Body of pancreas (tissue), 2 donors: ENCODE results near the gene NPIPB4. TPM values are rescaled to one million over a fixed set of nuclear protein-coding genes. Genes with fewer than 3 reads are reported as not detected.

ENCODE experiments used
- small RNA-seq: library from RNA; depleted of rRNA; stranded (forward); fragments of <200 nt; gene quantifications from one replicate; pipeline ENCODE3, GENCODE V24; 2016
- total RNA-seq, 2 donors: library from RNA; depleted of rRNA; stranded (reverse); fragments of >200 nt; gene quantifications; one replicate each; pipeline ENCODE4 v1.1.0, GENCODE V29; 2016

NPIPB4 gene
- total RNA-seq, 2 donors from 2014 or later, result 22.1 to 25.7 TPM

Small RNAs within 50 kb of the gene (small RNA-seq; reads per million reads assigned to genes)
- not detected for gene AC092375.3

Other genes starting within 250 kb of the NPIPB4 start
- gene IGSF6, start 205.1 kb downstream of the NPIPB4 start, total RNA-seq, result 1 to 10 TPM in 1 of 2 donors, not detected in 1; 1.3 TPM
- under 1 TPM in 1 of 2 donors, not detected in 1; 0.26 TPM for gene OTOA, start 193.8 kb downstream of the NPIPB4 start, total RNA-seq
- gene UQCRC2, start 95.6 kb upstream of the NPIPB4 start, total RNA-seq, result 100 to 1,000 TPM in 1 of 2 donors, 10 to 100 TPM in 1; 63.3 to 128 TPM
- gene PDZD9, start 143.4 kb upstream of the NPIPB4 start, total RNA-seq, result not detected
- gene MOSMO, start 150.4 kb upstream of the NPIPB4 start, total RNA-seq, result 10 to 100 TPM in 1 of 2 donors, 1 to 10 TPM in 1; 3.6 to 13.2 TPM
- under 1 TPM; 0.33 to 0.52 TPM for gene VWA3A, start 234.8 kb upstream of the NPIPB4 start, total RNA-seq